Loucy (cell line): ENCODE results near the gene AMIGO2.

ENCODE experiments used
- H2AFZ ChIP-seq: fragments of 200-600 bp; sonication (generic); 2 replicates; pipeline ENCODE4 v1.6.0; 2016; ENCODE audit warnings: antibody characterized with exemption, mild to moderate bottlenecking, low read length, moderate library complexity
- H3F3A ChIP-seq: fragments of 200-600 bp; 2 replicates; pipeline ENCODE4 v1.6.0; 2016; ENCODE audit warnings: antibody characterized with exemption, low read depth, mild to moderate bottlenecking
- H3K27me3 ChIP-seq: fragments of 200-600 bp; sonication (generic); 2 replicates; pipeline ENCODE4 v1.6.1; 2014; ENCODE audit warnings: low read length, mild to moderate bottlenecking; ENCODE audit not compliant: insufficient read depth, poor library complexity, severe bottlenecking
- H3K36me3 ChIP-seq: fragments of 200-600 bp; sonication (generic); 2 replicates; pipeline ENCODE4 v1.6.1; 2016; ENCODE audit warnings: low read length; ENCODE audit not compliant: insufficient read depth
- H3K4me1 ChIP-seq: fragments of 200-600 bp; sonication (generic); 2 replicates; pipeline ENCODE4 v1.5.1; 2014; ENCODE audit warnings: low read length, mild to moderate bottlenecking; ENCODE audit not compliant: insufficient read depth, poor library complexity, severe bottlenecking
- H3K4me2 ChIP-seq: fragments of 200-600 bp; sonication (generic); 2 replicates; pipeline ENCODE4 v1.6.0; 2014; ENCODE audit warnings: antibody characterized with exemption, low read length, low read depth, mild to moderate bottlenecking; ENCODE audit not compliant: poor library complexity, severe bottlenecking
- H3K4me3 ChIP-seq: fragments of 200-600 bp; sonication (generic); 2 replicates; pipeline ENCODE4 v1.5.1; 2014; ENCODE audit warnings: low read length, mild to moderate bottlenecking, mixed read lengths; ENCODE audit not compliant: poor library complexity, severe bottlenecking
- H3K79me2 ChIP-seq: fragments of 200-600 bp; sonication (generic); 2 replicates; pipeline ENCODE4 v1.6.1; 2014; ENCODE audit warnings: low read length; ENCODE audit not compliant: insufficient read depth
- H3K9ac ChIP-seq: fragments of 200-600 bp; sonication (generic); 2 replicates; pipeline ENCODE4 v1.6.0; 2014; ENCODE audit warnings: mild to moderate bottlenecking, low read depth, low read length, moderate library complexity; ENCODE audit not compliant: poor library complexity, severe bottlenecking
- H3K9me2 ChIP-seq: fragments of 200-600 bp; sonication (generic); replicated peaks from 2 replicates; pipeline ENCODE4 v1.6.1; 2016; ENCODE audit warnings: low read depth, low read length, mixed read lengths
- H3K9me3 ChIP-seq: fragments of 200-600 bp; sonication (generic); 2 replicates; pipeline ENCODE4 v1.6.1; 2014; ENCODE audit warnings: mild to moderate bottlenecking, antibody characterized with exemption, low read length, low read depth; ENCODE audit not compliant: insufficient read depth
- H4K20me1 ChIP-seq: fragments of 200-600 bp; sonication (generic); 2 replicates; pipeline ENCODE4 v1.6.0; 2014; ENCODE audit warnings: antibody characterized with exemption, low read length, mild to moderate bottlenecking; ENCODE audit not compliant: insufficient read depth, poor library complexity, severe bottlenecking
- EZH2phosphoT487 ChIP-seq: fragments of 200-600 bp; IDR thresholded peaks from 2 replicates; pipeline ENCODE4 v1.6.1; 2018; ENCODE audit warnings: antibody characterized with exemption, mild to moderate bottlenecking, moderate library complexity, borderline replicate concordance
- TF ChIP-seq, protein P1 (sequence below): fragments of 200-600 bp; sonication (generic); conservative IDR thresholded peaks from 2 replicates; pipeline ENCODE4 v1.5.1; 2014; ENCODE audit warnings: mild to moderate bottlenecking, antibody characterized with exemption, low read length

The AMIGO2 gene

DNA sequence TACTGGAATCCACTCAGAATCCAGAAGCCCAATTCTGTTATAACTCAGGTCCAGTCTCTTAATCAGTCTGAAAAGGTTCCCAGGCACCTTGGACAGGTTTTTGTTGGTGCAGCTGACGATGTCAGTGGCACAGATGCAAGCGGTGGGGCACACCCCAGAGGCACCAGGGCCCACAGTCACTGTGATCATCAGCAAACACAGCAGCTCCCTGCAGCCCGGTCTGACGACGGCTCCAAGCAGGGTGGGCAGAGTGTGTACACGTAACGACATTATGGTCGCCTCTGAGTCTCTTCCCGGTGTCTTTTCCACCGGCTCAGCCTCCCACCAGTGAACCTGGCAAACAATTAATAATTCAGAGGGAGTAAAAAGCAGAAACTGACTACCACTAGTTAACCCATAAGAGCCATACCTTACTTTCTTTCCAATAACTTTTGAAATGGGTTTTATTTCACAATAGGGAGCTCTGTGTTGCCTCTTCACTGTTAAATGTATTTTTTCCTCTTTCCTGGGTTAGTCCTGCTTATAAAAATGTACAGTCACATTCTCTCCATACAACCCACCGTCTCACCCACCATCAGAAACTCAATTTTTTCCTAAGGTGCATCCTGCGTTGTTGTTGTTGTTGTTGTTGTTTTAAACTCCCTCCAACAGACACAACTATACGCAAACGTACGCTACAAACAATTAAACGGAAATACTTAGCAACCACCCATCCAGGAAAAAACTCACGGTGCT lies 859 bp downstream of the AMIGO2 start:
- no peaks in the 10 kb centered on the region for H3K79me2 ChIP-seq

DNA sequence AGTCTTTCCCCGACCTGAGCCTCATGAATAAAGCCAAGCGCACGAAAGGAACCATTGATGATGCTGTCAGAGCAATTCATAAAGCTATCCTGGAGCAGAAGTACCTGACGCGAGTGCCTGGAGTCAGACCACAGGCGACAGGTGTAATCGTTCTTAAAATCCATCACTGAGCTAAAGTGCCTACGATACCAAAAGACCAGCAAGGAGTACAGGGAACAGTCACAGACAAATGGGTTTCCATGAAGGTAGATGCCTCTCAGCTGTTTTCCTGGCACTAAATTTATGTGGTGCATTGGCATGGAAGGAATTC lies 1.7 kb downstream of the AMIGO2 start:
- Histone ChIP-seq H3K9me3 (no peaks in the 10 kb centered on the region), H4K20me1 (no peaks in the 10 kb centered on the region), H3K4me3 (no peak overlapping the region), H3K36me3 (no peaks in the 10 kb centered on the region), H3K4me1 (peaks cover 20% of the 10 kb centered on the region), H3K4me2 (no peak overlapping the region), H3F3A (peaks cover 9% of the 10 kb centered on the region), H3K27me3 (no peaks in the 10 kb centered on the region), H3K9ac (no peak overlapping the region), H3K9me2 (no peaks in the 10 kb centered on the region), H3K79me2 (no peaks in the 10 kb centered on the region), H2AFZ (no peak overlapping the region)
- TF ChIP-seq, protein P1, sequence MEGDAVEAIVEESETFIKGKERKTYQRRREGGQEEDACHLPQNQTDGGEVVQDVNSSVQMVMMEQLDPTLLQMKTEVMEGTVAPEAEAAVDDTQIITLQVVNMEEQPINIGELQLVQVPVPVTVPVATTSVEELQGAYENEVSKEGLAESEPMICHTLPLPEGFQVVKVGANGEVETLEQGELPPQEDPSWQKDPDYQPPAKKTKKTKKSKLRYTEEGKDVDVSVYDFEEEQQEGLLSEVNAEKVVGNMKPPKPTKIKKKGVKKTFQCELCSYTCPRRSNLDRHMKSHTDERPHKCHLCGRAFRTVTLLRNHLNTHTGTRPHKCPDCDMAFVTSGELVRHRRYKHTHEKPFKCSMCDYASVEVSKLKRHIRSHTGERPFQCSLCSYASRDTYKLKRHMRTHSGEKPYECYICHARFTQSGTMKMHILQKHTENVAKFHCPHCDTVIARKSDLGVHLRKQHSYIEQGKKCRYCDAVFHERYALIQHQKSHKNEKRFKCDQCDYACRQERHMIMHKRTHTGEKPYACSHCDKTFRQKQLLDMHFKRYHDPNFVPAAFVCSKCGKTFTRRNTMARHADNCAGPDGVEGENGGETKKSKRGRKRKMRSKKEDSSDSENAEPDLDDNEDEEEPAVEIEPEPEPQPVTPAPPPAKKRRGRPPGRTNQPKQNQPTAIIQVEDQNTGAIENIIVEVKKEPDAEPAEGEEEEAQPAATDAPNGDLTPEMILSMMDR = no peak

More for the DNA sequence above, 859 bp downstream of the AMIGO2 start:
- Histone ChIP-seq H3K4me3 (peak overlapping the region; percentile 78), H3K4me1 (peaks cover 25% of the 10 kb centered on the region), H3K9ac (peak overlapping the region; percentile 66), H3K4me2 (peak overlapping the region; percentile 93), H3K27me3 (no peaks in the 10 kb centered on the region), H3K9me3 (no peaks in the 10 kb centered on the region), H2AFZ (peak overlapping the region; percentile 93), H4K20me1 (no peaks in the 10 kb centered on the region), H3F3A (peaks cover 9% of the 10 kb centered on the region), H3K36me3 (no peaks in the 10 kb centered on the region), H3K9me2 (no peaks in the 10 kb centered on the region)
- TF ChIP-seq EZH2phosphoT487 = no peak
- TF ChIP-seq, protein P1 = no peak

DNA sequence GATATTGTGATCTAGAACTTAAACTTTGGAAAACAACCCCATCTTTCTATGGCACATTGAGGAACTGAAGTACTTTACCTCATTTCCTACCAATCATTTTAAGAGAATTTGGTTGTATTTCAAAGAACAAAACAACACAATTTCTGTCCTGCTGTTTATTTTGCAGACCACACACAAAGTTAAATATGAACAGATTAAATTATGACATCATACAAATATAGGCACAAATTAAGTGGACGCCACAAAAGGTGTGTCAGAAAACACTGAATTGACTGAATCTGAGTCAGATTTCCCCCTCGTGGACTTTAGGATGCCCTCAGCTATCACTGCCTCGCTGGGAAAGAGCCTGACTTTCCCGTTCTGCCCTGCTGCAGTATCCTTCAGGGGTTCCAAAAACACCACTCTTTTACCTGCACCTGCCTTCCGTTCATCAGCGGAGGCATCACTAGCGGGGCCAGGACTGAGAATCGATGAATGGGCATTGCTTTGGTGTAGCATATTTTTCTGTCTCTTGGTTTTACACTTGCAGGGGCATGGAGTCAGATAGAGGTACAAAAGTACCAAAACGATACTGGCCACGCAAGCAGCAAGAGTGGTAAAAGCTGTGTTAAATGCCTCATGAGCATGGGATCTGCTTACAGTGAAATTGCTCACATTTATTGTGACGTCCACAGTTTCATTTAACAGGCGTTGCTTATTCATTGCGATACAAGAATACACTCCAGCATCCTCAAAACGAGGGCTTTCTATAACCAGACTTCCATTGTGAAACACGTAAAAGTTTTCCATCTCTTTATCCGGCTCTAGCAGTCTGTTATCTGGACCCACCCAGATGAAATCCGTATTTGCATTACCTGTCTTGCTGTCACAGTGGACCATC lies 2.3 kb downstream of the AMIGO2 start:
- H3K9me2 ChIP-seq = no peaks in the 10 kb centered on the region
- H3K36me3 ChIP-seq = no peaks in the 10 kb centered on the region
- peaks cover 20% of the 10 kb centered on the region for H3K4me1 ChIP-seq
- H3K9me3 ChIP-seq = no peaks in the 10 kb centered on the region
- peaks cover 9% of the 10 kb centered on the region for H3F3A ChIP-seq
- no peaks in the 10 kb centered on the region for H4K20me1 ChIP-seq
- H3K27me3 ChIP-seq = no peaks in the 10 kb centered on the region
- H3K4me2 ChIP-seq = no peak overlapping the region
- H3K79me2 ChIP-seq = no peaks in the 10 kb centered on the region
- H3K4me3 ChIP-seq = no peak overlapping the region
- TF ChIP-seq EZH2phosphoT487 = no peak
- TF ChIP-seq, protein P1 = no peak
- no peak overlapping the region for H3K9ac ChIP-seq
- no peak overlapping the region for H2AFZ ChIP-seq
